ENCODE measurements around the gene FST.

Gene FST, protein sequence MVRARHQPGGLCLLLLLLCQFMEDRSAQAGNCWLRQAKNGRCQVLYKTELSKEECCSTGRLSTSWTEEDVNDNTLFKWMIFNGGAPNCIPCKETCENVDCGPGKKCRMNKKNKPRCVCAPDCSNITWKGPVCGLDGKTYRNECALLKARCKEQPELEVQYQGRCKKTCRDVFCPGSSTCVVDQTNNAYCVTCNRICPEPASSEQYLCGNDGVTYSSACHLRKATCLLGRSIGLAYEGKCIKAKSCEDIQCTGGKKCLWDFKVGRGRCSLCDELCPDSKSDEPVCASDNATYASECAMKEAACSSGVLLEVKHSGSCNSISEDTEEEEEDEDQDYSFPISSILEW

DNA sequence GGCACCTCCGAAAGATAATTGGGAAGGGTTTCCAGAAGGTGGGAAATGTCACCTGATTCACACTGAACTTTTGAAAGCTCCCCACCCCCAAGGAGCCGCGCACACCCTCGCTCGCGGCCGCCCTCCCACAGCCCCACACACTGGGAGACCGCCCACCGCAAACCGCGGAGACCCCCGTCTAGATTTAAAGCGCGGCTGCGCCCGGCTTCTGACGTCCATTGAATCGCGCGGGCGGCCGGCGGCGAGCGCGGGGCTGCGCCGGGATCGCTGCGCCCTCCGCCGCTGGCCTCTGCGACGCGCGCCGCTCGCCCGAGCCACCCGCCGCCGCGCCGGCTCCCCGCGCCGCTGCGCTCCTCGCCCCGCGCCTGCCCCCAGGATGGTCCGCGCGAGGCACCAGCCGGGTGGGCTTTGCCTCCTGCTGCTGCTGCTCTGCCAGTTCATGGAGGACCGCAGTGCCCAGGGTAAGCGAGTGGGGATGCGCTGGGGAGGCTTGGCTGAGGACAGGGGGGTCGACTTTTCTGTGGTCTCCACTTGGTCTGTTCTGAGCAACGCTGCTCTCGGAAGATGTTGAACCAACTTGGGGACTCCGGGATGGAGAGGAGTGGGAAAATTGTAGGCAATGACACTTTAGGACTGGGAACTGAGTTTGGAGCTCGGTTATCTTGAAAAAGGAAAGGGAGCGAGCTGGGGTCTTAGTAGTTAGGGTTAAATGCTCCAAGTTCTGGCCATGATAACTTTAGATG is at the start of gene FST:
TSS of gene FST (plus strand) at position 214 of the 743 bp plus-strand sequence. CDS start at position 377, 163 bp downstream.
- no peak for DNase-seq (ENCODE audit: low read depth in 2 of 2, low spot score in 1 of 2)

DNA sequence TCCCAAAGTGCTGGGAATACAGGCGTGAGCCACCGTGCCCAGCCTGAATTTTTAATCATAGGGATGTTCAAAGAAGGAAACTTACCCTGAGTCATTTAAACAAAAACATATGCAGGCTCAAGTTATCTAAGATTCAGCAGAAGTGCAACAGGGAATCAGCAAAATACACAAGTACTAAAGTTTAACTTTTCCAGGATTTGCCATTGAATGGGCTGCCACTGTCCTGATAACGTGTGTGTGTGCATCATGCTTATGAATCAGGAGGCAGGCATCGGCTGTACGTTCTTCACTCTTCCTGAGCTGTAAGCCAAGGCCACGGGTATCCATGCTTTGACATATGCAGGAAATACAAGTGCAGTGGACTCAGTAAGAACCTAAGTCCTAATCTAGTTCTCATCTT is 48.8 kb upstream of the FST start:
- DNase-seq (ENCODE audit: low read depth in 2 of 2, low spot score in 1 of 2), result no peak

DNA sequence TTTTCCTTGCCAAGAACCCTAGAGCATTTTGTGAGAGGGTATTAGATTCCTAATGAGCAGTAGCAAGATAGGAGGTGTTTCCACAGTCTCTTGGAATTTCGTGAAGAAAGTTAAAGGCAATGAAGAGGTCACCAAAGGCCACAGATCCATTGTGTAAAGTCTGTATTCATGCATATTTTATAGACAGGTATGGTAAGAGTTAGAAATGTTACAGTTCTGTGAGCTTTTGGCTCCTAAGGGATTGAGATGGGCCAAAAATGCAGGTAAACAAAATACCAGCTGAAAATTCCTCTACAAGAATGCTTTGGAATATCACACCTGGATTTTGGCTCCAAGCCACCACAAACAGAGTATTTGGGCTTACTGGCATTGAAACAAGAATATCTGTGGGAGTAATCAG is 47.4 kb upstream of the FST start:
- no peak for DNase-seq (ENCODE audit: low read depth in 2 of 2, low spot score in 1 of 2)

DNA sequence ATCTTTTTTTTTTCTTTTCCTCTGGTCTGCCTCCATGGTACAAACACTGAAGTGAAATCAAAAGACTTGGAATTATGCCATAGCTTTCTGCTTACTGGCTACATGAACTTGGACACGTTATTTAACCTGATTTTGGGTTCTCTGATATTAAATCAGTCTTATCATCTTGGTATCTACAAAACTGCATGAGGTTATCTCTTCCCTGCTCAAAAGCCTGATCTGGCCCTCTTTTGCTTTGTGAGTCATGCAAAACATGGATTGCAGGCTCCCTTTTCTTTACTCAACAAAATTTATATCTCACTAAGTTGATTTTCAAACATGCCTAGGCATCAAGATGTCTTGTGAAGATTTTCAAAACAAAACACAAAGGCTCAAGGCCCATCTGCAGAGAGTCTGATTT is 45.9 kb upstream of the FST start:
- DNase-seq (ENCODE audit: low read depth in 2 of 2, low spot score in 1 of 2), result no peak

DNA sequence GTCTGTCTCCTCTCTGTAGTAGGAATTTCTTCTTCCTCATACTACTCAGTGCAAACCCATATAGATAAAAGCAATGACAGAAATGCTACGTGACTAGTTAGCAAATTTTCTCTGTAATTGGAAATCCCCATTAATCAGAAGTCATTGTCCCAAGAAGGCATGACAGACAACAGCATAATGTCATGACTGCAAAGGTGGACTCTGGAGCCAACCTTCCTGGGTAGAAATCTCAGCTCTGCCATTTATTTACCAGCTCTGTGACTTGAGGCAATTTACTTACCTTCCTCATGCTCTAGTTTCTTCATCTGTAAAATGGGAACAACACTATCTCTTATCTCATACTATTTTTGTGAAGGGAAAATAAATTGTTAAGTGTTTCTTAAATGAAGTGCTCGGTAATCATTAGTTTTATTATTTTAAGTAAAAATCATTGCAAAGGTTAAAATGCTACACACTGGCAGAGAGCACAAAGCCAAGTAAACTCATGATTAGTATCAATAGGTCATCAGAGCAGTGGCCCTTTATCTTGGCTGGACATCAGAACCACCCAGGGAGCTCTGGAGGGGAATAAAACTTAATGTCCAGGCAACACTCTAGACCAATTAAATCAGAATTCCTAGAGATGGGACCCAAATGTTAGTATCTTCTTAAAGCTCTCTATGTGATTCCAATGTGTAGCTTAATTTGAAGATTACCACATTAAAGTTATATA is 43.8 kb upstream of the FST start:
- DNase-seq (ENCODE audit: low read depth in 2 of 2, low spot score in 1 of 2), result no peak

DNA sequence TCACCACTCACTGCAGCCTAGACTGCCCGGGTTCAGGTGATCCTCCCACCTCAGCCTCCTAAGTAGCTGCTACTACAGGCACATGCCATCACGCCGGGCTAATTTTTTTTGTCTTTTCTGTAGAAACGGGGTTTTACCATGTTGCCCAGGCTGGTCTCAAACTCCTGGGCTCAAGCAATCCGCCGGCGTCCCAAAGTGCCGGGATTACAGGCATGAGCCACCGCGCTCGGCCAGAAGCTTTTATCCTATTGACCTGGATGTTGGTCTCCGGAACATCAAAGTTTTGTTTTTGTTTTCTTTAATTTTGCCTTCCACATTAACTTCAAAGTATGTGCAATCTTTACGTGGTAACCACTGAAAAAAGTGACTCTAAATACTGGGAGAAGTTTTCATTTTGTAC is 42.4 kb upstream of the FST start:
- DNase-seq (ENCODE audit: low read depth in 2 of 2, low spot score in 1 of 2), result no peak

DNA sequence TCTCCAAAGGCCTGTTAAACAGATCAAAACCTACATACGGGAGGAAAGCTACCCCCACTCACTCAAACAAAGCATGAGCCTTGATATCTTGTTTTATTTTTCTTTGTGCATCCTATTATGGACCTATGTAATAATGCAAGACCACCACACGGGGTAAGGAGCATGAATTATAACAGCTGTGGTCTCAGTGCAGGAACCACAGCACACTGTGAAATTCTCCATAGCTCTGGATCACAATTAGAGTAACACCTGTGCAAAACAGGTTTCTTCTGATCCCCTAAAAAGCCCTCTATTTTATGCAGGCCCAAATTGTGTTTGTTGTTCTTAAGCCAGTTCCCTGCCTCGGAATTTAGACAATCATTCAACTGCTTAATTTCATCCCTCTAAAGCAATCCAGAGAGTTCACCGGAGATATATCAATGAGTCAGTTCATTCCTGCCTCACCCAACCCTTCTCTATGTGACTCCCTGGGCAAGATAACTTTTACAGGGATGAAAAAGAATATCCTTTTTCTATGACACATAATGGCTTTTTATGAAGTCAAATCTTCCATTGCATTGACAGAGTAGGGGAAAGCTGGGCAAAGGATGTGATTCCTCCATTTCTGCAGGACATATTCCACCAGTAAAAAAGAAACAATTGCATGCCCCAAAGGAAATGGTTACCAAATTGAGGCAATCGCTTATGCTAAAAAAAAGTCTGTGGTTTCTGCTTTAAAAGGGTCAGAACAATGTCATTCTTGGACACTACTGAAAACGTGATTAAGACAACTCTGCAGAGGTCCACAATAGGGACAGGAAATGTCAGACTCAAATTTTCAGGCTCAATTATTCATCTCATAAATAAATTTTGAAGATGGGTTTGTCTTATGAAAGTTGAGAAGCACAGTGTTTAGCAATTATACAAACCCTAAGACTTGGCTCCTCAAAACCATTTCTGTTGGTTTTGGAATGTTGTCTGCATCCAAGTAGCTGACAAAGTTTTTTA is 41.6 kb upstream of the FST start:
- no peak for DNase-seq (ENCODE audit: low read depth in 2 of 2, low spot score in 1 of 2)

DNA sequence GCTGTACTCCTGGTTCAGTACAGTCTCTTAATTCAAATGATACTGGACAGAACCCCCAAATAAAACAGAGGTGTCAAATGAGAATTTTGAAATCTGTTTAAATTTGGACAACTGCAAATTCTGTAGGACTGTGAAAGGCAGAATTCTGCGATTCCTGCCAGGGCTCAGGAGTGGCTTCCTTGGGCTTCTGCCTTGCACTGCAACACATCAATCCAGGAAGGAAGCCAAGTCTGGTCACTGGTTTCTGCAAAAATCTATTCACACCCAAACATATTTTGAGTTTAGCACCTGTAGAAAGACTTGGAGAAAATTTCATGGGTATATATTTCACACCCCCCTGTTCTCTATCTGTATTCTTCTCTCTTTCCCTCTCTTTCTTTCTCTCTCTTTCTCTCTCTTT is 37.5 kb upstream of the FST start:
- no peak for DNase-seq (ENCODE audit: low read depth in 2 of 2, low spot score in 1 of 2)

DNA sequence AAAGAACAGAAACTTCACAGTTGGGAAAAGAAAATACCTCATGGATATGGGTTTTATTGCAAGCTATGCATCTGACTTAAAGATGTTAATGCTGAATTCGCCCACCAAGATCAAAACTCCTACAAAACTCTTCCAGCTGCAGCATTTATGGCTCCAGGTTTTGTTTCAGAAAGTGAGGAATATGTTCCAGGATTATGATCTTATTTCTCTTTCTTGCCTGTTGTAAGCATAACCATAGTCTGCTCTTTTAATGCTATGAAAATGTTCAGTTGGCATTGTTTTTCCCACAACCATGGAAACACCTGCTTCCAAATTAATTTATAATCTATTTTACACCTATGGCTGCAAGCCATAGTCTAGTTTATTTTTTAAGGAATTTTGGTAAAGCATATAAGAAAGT is 34.9 kb upstream of the FST start:
- DNase-seq (ENCODE audit: low read depth in 2 of 2, low spot score in 1 of 2), result no peak

DNA sequence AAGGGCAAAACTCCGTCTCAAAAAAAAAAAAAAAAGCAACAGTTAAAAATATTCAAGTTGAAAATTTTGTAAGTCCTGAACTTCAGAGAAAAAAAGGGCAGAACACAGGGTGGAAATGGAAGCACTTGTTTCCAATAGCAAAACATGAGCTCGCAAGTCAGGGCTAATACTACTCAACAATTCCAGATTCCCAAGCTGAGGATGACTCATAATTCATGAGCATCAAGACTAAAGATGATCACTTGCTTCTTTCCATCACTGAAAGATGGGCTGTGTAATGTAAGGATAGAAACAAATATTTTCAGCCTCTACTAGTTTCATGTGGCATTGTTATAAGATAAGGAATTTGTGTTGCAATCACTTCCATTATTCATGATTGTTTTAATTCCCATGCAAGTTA is 33.5 kb upstream of the FST start:
- no peak for DNase-seq (ENCODE audit: low read depth in 2 of 2, low spot score in 1 of 2)

DNA sequence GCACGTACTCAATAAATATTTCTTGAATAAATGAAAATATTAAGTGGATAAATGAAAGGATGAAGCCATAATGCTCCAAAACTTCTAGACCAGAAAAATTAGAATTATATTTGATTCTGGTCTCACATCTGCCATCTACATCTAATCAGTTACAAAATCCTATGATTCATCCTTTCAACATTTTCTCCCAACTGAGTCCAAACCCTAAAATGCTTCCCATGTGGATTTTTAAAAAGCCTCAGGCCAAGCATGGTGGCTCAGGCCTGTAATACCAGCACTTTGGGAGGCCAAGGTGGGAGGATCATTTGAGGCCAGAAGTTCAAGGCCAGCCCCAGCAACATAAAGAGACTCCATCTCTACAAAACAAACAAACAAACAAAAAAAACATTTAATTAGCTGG is 31.6 kb upstream of the FST start:
- DNase-seq (ENCODE audit: low read depth in 2 of 2, low spot score in 1 of 2), result no peak

DNA sequence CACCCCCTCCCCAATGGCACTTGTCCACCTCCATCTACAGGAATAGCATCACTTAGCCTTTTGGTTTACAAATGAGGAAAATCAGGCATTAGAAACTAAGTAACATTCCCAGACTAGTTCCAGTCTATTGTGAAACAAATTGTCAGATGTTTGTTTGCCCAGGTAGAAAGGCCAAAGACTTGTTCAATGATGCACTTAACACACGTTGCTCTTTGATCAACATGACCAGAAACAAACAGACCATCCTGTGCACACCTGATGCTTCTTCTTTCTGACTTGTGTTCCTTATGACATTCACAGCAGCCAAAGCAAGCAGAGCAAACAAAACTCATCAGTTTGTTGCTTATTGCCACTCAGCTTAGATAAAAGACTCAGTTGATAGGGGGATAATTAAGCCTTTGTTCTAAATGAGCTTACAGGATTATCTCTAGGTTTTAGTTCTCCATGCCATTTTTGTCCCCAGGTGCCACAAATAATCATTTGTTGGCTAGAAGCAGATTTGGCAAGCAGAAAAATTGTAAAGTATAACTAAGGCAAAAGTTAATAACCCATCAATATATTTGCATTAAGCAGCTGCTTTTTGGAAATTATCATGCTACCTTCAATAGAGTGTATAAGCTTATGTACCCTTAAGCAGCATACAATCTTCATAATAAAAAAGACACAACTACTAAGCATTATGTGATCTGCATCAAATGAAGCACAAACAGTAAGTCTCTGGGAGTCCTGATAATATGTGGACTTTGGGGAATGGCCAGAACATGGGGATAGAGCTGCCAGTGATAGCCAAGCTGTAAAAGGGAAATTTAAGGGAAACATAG is 26.3 kb upstream of the FST start:
- no peak for DNase-seq (ENCODE audit: low read depth in 2 of 2, low spot score in 1 of 2)

DNA sequence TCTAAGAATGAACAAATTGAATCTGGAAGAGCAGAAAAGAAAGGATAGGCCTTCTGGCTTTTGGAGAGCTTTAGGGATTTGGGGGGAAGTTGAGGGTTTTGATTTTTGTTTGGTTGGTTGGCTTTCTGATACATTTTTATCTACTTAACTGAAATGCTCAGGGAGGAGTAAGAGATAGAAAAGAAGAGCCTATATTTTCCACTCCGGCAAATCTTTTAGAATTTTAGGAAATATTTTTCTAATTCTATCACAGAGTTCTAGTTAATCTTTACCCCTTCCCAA is 25.8 kb upstream of the FST start:
- no peak for DNase-seq (ENCODE audit: low read depth in 2 of 2, low spot score in 1 of 2)

DNA sequence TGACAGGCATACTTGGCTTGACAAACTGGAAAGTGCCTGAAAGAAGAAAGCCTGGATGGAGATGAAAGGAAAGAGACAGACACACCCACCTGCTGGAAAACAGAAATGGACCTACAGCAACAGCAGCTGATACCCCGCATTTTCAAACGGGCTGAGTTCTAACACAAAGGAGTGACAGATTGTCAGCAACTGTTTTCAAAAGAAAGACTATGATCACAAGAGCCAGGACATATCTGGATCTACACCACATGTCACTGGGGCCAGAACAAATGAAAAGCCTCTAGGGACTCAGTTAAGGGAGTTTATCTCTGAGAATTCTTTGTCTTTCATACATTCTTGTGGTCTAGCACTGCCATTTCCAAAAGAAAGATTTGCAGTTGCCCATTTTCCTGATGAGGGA is 24.1 kb upstream of the FST start:
- no peak for DNase-seq (ENCODE audit: low read depth in 2 of 2, low spot score in 1 of 2)

DNA sequence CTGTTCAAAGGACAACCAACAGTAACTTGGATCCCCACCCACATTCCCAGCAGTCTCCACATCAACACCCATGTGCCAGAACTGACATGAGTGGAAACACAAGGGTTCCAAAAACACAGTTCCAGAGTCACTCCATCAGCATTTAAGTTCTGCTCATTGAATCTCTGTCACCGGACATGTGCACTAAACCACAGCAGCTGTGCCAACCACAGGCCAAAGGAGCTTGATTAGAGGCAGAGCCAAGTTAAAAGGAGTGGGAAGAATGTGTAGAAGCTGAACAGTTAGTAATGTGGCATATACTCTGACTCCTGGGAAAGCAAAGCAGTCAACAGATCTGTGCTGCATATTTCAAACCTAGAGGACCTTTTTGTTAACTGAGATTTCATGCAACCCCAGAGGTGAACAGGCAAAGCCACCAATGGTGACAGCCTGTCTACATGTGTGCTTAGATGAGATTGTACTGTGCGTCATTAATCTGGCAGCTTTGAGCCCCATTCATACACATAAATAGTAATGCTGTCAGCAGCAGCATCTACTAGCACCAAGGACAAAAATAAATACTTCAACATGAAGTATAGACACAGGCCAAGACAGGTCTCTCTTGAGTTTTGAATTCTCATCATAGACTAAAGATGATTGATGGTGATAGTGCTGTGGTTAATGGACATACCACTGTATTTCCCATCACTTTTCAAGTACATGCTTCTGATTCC is 16.4 kb upstream of the FST start:
- DNase-seq (ENCODE audit: low read depth in 2 of 2, low spot score in 1 of 2), result no peak

DNA sequence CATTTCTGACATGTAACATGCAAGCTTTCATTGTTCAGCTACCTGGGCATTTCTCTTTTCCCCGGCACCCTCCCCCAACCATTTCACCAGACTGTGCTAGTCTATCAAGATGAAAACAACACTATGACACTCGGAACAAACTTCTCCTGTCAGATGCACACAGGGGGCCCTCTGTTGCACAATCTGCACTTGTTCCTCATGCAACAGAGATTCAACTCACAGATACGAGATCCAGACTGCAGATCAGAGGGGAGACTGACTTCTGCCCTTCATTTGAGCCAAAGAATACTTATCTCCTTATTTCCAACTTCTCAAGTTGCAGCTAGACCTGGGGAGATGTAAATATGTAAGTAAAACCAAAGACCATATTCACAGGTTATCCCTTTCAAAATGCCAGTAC is 15.7 kb upstream of the FST start:
- no peak for DNase-seq (ENCODE audit: low read depth in 2 of 2, low spot score in 1 of 2)

DNA sequence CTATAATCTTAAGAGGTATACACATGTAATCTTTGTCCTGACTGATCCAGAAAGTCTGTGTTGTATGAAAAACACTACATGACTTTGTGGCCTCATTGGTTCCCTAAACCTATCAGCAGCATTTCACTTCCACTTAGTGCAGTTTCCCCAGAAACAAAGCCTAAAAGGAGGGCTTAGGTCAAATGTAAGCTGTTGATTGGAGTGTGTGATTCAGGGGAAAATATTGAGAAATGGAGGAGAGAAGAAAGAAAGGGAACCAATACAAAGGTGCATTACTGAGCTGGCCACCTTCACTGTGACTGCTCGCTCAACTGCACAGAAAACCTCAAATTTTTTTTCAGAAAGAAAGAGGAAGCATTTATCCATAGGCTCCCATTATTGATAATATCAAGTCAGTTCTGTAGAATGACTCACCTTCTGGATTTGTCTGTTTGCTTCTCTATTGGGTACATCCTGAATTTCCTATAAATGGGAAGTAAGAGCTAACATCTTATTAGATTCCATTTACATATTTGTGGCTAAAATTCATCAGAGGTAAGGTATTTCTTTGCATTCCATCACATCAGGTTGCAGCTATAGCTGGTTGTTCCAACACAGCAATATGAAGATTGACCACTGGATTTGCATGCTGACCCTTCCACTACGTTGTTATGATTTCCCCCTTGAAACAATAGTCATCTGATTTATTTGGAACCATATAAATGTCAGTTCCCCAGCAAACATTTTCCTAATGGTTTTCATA is 10.3 kb upstream of the FST start:
- no peak for DNase-seq (ENCODE audit: low read depth in 2 of 2, low spot score in 1 of 2)

DNA sequence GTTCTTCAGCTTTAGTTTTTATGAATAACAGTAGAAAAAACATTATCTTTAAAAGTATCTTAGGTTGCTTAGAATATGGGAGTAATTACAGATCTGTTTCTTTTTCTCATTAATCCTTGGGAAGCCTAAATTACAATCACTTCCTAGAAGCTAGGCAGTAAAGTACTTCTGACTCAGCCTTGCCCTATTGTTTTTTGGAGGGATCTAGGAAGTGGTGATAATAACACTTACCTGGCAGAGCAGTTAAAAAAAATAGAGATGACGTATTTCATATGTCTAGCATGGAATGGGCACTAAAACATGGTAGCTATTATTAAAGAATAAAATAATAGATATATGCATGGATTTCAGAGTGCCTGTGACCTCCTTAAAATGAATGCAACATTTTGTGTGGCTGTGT is 8.2 kb upstream of the FST start:
- DNase-seq (ENCODE audit: low read depth in 2 of 2, low spot score in 1 of 2), result no peak

Data from stimulated activated CD8-positive, alpha-beta memory T cell treated with anti-CD3 and anti-CD28 coated beads, Interleukin-4, amount 100 ng/mL, for 1 hour (primary cell).